Osteoblast (primary cell): ENCODE measurements around the gene POLR2C. TPM values are rescaled to one million over a fixed set of nuclear protein-coding genes. Genes with fewer than 3 reads are reported as not detected.

ENCODE experiments used
- DNase-seq: peaks from one replicate; pipeline ENCODE4 v3.0.0; 2011; ENCODE audit warnings: low spot score, mixed read lengths; ENCODE audit not compliant: insufficient read length; ENCODE audit errors: missing footprints
- H2AFZ ChIP-seq: 2 replicates; pipeline ENCODE4 v1.6.0; 2011; ENCODE audit warnings: mild to moderate bottlenecking, low read length
- H3K27ac ChIP-seq: 2 replicates; pipeline ENCODE4 v1.5.1; 2011; ENCODE audit warnings: mild to moderate bottlenecking, low read depth, low read length, moderate library complexity
- H3K27me3 ChIP-seq: 2 replicates; pipeline ENCODE4 v1.6.0; 2012; ENCODE audit warnings: mild to moderate bottlenecking, control low read depth, inconsistent platforms, low read length, moderate library complexity; ENCODE audit not compliant: insufficient read depth
- H3K36me3 ChIP-seq: 2 replicates; pipeline ENCODE4 v1.5.1; 2011; ENCODE audit warnings: mild to moderate bottlenecking, low read length, control low read depth, moderate library complexity; ENCODE audit not compliant: insufficient read depth
- H3K4me1 ChIP-seq: 2 replicates; pipeline ENCODE4 v1.5.1; 2011; ENCODE audit warnings: mild to moderate bottlenecking, low read length, control low read depth, moderate library complexity; ENCODE audit not compliant: insufficient read depth
- H3K4me2 ChIP-seq: 2 replicates; pipeline ENCODE4 v1.6.0; 2011; ENCODE audit warnings: mild to moderate bottlenecking, low read length; ENCODE audit not compliant: insufficient read depth
- H3K4me3 ChIP-seq: fragments of 200-600 bp; sonication (generic); 3 replicates; pipeline ENCODE4 v1.5.1; 2012; ENCODE audit warnings: mild to moderate bottlenecking, low read length, inconsistent platforms; ENCODE audit not compliant: insufficient read depth
- H3K79me2 ChIP-seq: 2 replicates; pipeline ENCODE4 v1.6.0; 2012; ENCODE audit warnings: mild to moderate bottlenecking, low read length, control low read depth, inconsistent platforms; ENCODE audit not compliant: insufficient read depth
- H3K9me3 ChIP-seq: 2 replicates; pipeline ENCODE4 v1.5.1; 2011; ENCODE audit warnings: low read depth, low read length, control low read depth
- H4K20me1 ChIP-seq: 2 replicates; pipeline ENCODE4 v1.6.0; 2012; ENCODE audit warnings: mild to moderate bottlenecking, low read length, control low read depth; ENCODE audit not compliant: insufficient read depth
- total RNA-seq: library from RNA; depleted of rRNA; stranded (reverse); fragments of >200 nt; gene quantifications from 2 replicates; pipeline ENCODE4 v1.2.3, GENCODE V29; 2012
- TF ChIP-seq, protein P1 (sequence below): IDR thresholded peaks from 2 replicates; pipeline ENCODE4 v1.5.1; 2011; ENCODE audit warnings: mild to moderate bottlenecking, low read depth, low read length, moderate library complexity; ENCODE audit errors: extremely low read depth

POLR2C gene
- total RNA-seq, 1 donor = 95.2 TPM

DNA sequence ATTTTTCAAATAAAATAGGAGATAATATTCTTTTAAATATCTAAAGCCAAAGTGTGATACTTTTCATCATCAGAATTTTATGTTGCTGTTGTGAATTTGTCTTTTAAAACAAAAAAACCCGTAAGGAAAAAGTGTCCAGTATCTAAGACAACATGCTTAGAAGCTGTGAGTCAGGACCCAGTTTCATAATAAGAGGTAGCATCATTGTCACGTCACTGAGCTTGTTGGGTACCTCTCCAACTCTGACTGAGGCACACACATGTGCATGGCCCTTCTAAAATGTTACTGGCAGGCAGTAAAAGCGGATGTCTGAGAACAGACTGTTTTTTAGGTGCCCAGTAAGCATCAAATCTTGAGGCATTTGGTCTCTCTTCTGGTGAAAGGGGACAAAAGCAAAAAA lies 17.8 kb upstream of the POLR2C start:
- H3K36me3 ChIP-seq = peaks cover 7% of the 10 kb centered on the region
- H3K4me1 ChIP-seq = peaks cover 18% of the 10 kb centered on the region
- no peaks in the 10 kb centered on the region for H4K20me1 ChIP-seq
- H3K9me3 ChIP-seq = no peaks in the 10 kb centered on the region
- no peak for DNase-seq
- peaks cover 87% of the 10 kb centered on the region for H3K79me2 ChIP-seq
- H3K27me3 ChIP-seq = no peaks in the 10 kb centered on the region
- H3K4me2 ChIP-seq = no peak overlapping the region
- H3K27ac ChIP-seq = peak overlapping the region; percentile 34
- H3K4me3 ChIP-seq = no peak overlapping the region
- H2AFZ ChIP-seq = no peak overlapping the region
- TF ChIP-seq, protein P1, sequence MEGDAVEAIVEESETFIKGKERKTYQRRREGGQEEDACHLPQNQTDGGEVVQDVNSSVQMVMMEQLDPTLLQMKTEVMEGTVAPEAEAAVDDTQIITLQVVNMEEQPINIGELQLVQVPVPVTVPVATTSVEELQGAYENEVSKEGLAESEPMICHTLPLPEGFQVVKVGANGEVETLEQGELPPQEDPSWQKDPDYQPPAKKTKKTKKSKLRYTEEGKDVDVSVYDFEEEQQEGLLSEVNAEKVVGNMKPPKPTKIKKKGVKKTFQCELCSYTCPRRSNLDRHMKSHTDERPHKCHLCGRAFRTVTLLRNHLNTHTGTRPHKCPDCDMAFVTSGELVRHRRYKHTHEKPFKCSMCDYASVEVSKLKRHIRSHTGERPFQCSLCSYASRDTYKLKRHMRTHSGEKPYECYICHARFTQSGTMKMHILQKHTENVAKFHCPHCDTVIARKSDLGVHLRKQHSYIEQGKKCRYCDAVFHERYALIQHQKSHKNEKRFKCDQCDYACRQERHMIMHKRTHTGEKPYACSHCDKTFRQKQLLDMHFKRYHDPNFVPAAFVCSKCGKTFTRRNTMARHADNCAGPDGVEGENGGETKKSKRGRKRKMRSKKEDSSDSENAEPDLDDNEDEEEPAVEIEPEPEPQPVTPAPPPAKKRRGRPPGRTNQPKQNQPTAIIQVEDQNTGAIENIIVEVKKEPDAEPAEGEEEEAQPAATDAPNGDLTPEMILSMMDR = no peak

DNA sequence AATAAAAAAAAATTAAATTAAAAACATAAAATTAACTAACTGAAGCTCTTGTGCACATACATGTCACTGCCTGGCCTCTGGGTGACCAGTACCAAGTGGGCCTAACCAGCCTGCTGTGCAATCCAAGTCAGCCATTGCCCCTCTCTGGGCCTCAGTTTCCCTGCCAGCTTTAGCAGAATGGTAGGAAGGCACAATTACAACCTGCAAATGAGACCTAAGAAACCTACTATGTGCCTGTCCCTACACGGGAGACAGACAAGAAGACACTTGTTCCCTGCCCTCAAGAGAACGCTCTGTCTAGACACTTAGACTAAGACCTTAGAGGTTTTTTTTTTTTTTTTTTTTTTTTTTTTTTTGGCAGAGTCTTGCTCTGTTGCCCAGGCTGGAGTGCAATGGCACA lies 17.0 kb upstream of the POLR2C start:
- TF ChIP-seq, protein P1 = no peak
- Histone ChIP-seq H3K79me2 (peaks cover 89% of the 10 kb centered on the region), H3K9me3 (no peaks in the 10 kb centered on the region), H4K20me1 (no peaks in the 10 kb centered on the region), H3K27ac (peak overlapping the region; percentile 34), H3K36me3 (peaks cover 7% of the 10 kb centered on the region), H3K4me3 (no peak overlapping the region), H3K4me2 (no peak overlapping the region), H3K4me1 (peaks cover 18% of the 10 kb centered on the region), H3K27me3 (no peaks in the 10 kb centered on the region), H2AFZ (no peak overlapping the region)
- no peak for DNase-seq

DNA sequence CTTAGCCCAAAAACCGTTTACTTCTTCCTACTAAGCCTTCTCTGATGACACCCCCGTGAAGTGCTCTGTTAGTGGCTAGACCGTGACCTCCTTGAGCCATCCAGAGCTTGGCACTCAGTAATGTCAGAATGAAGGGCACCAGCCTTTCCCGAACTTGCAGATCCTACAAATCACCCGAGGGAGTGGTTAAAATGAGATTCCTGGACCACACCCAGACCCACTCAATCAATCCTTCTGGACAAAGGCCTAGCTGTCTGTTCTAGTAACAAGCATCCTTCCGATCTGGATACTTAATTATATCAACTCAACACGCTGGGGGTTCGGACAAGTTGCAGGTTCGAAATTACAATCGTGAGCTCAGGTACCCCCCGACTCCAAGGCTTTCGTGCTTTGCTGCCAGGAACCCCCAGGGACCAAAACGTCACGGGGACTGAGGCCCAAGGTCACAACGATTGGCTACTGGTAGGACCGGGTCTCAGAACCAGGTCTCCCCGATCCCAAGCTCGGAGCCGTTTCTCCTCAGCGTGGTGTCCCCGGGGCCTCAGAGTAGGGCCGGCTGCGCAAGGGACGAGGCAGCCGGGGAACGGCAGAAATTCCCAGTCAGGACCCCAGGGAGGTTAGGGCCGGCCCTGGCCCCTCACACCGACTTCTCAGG lies 15.8 kb upstream of the POLR2C start:
- peaks cover 77% of the 10 kb centered on the region for H3K79me2 ChIP-seq
- H3K9me3 ChIP-seq = no peaks in the 10 kb centered on the region
- DNase-seq = peak; percentile 88
- H4K20me1 ChIP-seq = no peaks in the 10 kb centered on the region
- TF ChIP-seq, protein P1 = no peak
- peak overlapping the region; percentile 100 for H3K4me2 ChIP-seq
- H3K36me3 ChIP-seq = peaks cover 15% of the 10 kb centered on the region
- H3K27me3 ChIP-seq = no peaks in the 10 kb centered on the region
- H3K4me3 ChIP-seq = peak overlapping the region; percentile 94
- H3K4me1 ChIP-seq = peaks cover 18% of the 10 kb centered on the region
- peak overlapping the region; percentile 92 for H2AFZ ChIP-seq
- peak overlapping the region; percentile 90 for H3K27ac ChIP-seq

DNA sequence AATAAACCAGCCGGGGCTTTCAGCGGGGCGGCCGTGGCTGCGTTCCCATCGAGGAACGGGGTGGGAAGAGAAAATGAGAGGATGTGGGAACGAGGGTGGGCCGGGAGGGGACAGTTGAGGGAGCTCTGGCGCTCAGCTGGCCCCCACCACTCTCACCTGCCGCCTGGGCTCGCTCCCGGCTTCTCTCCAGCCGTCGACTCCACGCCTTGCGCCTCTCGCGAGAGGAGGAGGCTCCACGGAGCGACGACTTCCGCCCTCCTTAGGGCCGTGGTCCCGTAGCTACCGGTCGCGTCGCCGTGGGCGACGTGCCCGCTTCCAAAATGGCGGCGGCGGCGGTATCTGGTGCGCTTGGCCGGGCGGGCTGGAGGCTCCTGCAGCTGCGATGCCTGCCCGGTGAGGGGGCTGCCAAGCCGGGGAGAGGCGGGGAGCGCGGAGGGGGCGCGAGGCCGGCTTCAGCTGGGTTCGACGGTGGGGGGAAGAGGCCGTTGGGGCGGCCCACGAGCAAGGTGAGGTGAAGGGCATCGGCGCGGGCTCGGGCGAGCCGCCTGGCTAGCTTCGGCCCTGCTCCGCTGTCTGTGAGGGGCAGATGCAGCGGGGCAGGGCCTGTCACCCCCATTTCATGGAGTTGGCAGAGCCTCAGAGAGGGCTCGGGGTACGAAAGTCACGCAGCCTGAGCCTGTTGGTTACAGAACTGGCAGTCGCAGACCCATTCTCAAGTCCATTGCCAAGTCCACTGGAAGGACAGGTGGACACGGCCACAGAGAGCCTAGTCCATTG lies 15.1 kb upstream of the POLR2C start, which contains the start of the genes CIAPIN1 and COQ9:
CIAPIN1 (minus strand) TSS at position 200 of the 777 bp plus-strand sequence. CDS start 6,457 bp downstream, outside the sequence.
COQ9 (plus strand) TSS at position 294 of the 777 bp plus-strand sequence; CDS start at position 321, 27 bp downstream.
- peak; percentile 97 for DNase-seq
- Histone ChIP-seq H3K79me2 (peaks cover 72% of the 10 kb centered on the region), H3K4me3 (peak within 1 kb of the TSS; percentile 94), H3K27ac (peak within 1 kb of the TSS; percentile 90), H3K4me2 (peak within 1 kb of the TSS; percentile 100), H3K36me3 (peaks cover 19% of the 10 kb centered on the region), H3K27me3 (no peaks in the 10 kb centered on the region), H4K20me1 (no peaks in the 10 kb centered on the region), H2AFZ (peak within 1 kb of the TSS; percentile 94), H3K4me1 (peaks cover 18% of the 10 kb centered on the region), H3K9me3 (no peaks in the 10 kb centered on the region)
- TF ChIP-seq, protein P1 = no peak
